A673 (cell line): ENCODE measurements around the gene LITAFD. TPM values are rescaled to one million over a fixed set of nuclear protein-coding genes. Genes with fewer than 3 reads are reported as not detected.

ENCODE experiments used
- BruUV-seq: library from RNA; stranded (reverse); fragments of 400-500 nt; replicated peaks from 2 replicates; lab custom pipeline; 2021; lab: Mats Ljungman, UMichigan
- CTCF ChIA-PET: fragments of 300-600 bp; sonication (Branson Sonifier 250); formaldehyde crosslinking; loops from one replicate; lab custom pipeline; 2022; ENCODE audit warnings: antibody characterized with exemption; lab: Charles Lee
- POLR2A ChIA-PET: fragments of 300-600 bp; sonication (Branson Sonifier 250); formaldehyde crosslinking; loops from one replicate; lab custom pipeline; 2022; ENCODE audit warnings: antibody characterized with exemption; ENCODE audit not compliant: low non-redundant PET; lab: Charles Lee
- DNase-seq: peaks from one replicate; pipeline ENCODE4 v3.0.0-alpha.2; 2015; ENCODE audit warnings: low spot score
- H3K27ac ChIP-seq: fragments of 200-600 bp; sonication (generic); 2 replicates; pipeline ENCODE4 v1.5.1; 2016; ENCODE audit warnings: mixed run types, low read depth, mild to moderate bottlenecking, mixed read lengths, antibody characterized with exemption, low read length; ENCODE audit not compliant: poor library complexity, severe bottlenecking
- H3K27me3 ChIP-seq: fragments of 200-600 bp; sonication (generic); replicated peaks from 2 replicates; pipeline ENCODE4 v1.6.1; 2017; ENCODE audit warnings: mixed run types, low read depth, mild to moderate bottlenecking, mixed read lengths, antibody characterized with exemption, low read length; ENCODE audit not compliant: insufficient read depth, poor library complexity
- H3K36me3 ChIP-seq: fragments of 200-600 bp; sonication (generic); 2 replicates; pipeline ENCODE4 v1.6.1; 2016; ENCODE audit warnings: mixed run types, mild to moderate bottlenecking, mixed read lengths, antibody characterized with exemption, low read length; ENCODE audit not compliant: insufficient read depth, poor library complexity, severe bottlenecking
- H3K4me1 ChIP-seq: fragments of 200-600 bp; sonication (generic); 2 replicates; pipeline ENCODE4 v1.6.1; 2017; ENCODE audit warnings: mixed run types, mild to moderate bottlenecking, mixed read lengths, antibody characterized with exemption, low read length; ENCODE audit not compliant: insufficient read depth, poor library complexity, severe bottlenecking
- H3K4me3 ChIP-seq: fragments of 200-600 bp; sonication (generic); 2 replicates; pipeline ENCODE4 v1.5.1; 2016; ENCODE audit warnings: low read depth, mixed run types, mild to moderate bottlenecking, mixed read lengths, low read length; ENCODE audit not compliant: poor library complexity, severe bottlenecking
- H3K9me3 ChIP-seq: fragments of 200-600 bp; sonication (generic); 2 replicates; pipeline ENCODE4 v1.6.1; 2016; ENCODE audit warnings: mixed run types, low read depth, mild to moderate bottlenecking, mixed read lengths, antibody characterized with exemption, low read length; ENCODE audit not compliant: poor library complexity, severe bottlenecking
- CTCF ChIP-seq: fragments of 300-800, 200-600 bp; sonication (generic); conservative IDR thresholded peaks from 2 replicates; pipeline ENCODE4 v1.5.1; 2017; ENCODE audit warnings: low read depth, mild to moderate bottlenecking, antibody characterized with exemption, low read length, moderate library complexity, mixed read lengths
- EZH2 ChIP-seq: fragments of 200-600 bp; sonication (generic); IDR thresholded peaks from 2 replicates; pipeline ENCODE4 v1.6.1; 2017; ENCODE audit warnings: borderline replicate concordance, low read depth, mild to moderate bottlenecking, mixed read lengths, antibody characterized with exemption, low read length; ENCODE audit not compliant: poor library complexity, severe bottlenecking
- intact Hi-C: fragments of 100-400 bp; cut with micrococcal nuclease; formaldehyde crosslinking; loops from one replicate; pipeline ENCODE4 v1.10.0; 2022; ENCODE audit not compliant: unreplicated experiment
- total RNA-seq: library from RNA; stranded (reverse); gene quantifications from 2 replicates; pipeline ENCODE4 v1.2.3, GENCODE V29; 2021

Gene LITAFD
- total RNA-seq, 1 experiment from 2014 or later = not detected

GRCh38 chr16:8889893-8890548 is 7.9 kb downstream of the LITAFD start:
- CTCF ChIA-PET = interaction anchor here (2.3 kb wide), 1 partner anchor 10 kb away, joined by 6 read pairs; no protein-coding TSS in a partner anchor
- POLR2A ChIA-PET = interaction anchor here (0.6 kb wide), 1 partner anchor 70 kb away, joined by 4 read pairs; no protein-coding TSS in a partner anchor

GRCh38 chr16:8890549-8890921 is 8.4 kb downstream of the LITAFD start:
- DNase-seq = no peak
- ChIA-PET POLR2A (interaction anchor here (0.6 kb wide), 1 partner anchor 71 kb away, joined by 4 read pairs; no protein-coding TSS in a partner anchor), CTCF (interaction anchor here (2.3 kb wide), 1 partner anchor 10 kb away, joined by 6 read pairs; no protein-coding TSS in a partner anchor)
- H3K27me3 ChIP-seq = no peaks in the 10 kb centered on the region
- H3K9me3 ChIP-seq = no peaks in the 10 kb centered on the region
- TF ChIP-seq CTCF = no peak
- H3K4me1 ChIP-seq = no peaks in the 10 kb centered on the region
- H3K27ac ChIP-seq = no peak overlapping the region
- H3K4me3 ChIP-seq = no peak overlapping the region
- intact Hi-C loops = no loop called here
- BruUV-seq = no TSS peak
- peaks cover 61% of the 10 kb centered on the region for H3K36me3 ChIP-seq

More at GRCh38 chr16:8889893-8890548, 7.9 kb downstream of the LITAFD start:
- no peaks in the 10 kb centered on the region for H3K27me3 ChIP-seq
- no peak overlapping the region for H3K4me3 ChIP-seq
- BruUV-seq = no TSS peak
- no peak for DNase-seq
- no peaks in the 10 kb centered on the region for H3K9me3 ChIP-seq
- TF ChIP-seq CTCF (no peak), EZH2 (no peak)
- H3K27ac ChIP-seq = no peak overlapping the region
- no peaks in the 10 kb centered on the region for H3K4me1 ChIP-seq
- H3K36me3 ChIP-seq = peaks cover 56% of the 10 kb centered on the region
- intact Hi-C loops = no loop called here

- peaks cover 78% of the 10 kb centered on the region for H3K36me3 ChIP-seq
- TF ChIP-seq CTCF (no peak), EZH2 (no peak)
- H3K27ac ChIP-seq = peak overlapping the region; percentile 40
- no peaks in the 10 kb centered on the region for H3K9me3 ChIP-seq
- no TSS peak for BruUV-seq
- H3K4me1 ChIP-seq = no peaks in the 10 kb centered on the region
- ChIA-PET POLR2A (no interaction called here), CTCF (no interaction called here)
- H3K27me3 ChIP-seq = no peaks in the 10 kb centered on the region
- DNase-seq = no peak
- intact Hi-C loops = no loop called here
- no peak overlapping the region for H3K4me3 ChIP-seq
Observed at GRCh38 chr16:8892101-8892575, 10.0 kb downstream of the LITAFD start.
